ENCODE measurements around the gene PIGZ.
A peak's percentile ranks its signal among the peaks of the same experiment; 100 is the strongest.

DNA sequence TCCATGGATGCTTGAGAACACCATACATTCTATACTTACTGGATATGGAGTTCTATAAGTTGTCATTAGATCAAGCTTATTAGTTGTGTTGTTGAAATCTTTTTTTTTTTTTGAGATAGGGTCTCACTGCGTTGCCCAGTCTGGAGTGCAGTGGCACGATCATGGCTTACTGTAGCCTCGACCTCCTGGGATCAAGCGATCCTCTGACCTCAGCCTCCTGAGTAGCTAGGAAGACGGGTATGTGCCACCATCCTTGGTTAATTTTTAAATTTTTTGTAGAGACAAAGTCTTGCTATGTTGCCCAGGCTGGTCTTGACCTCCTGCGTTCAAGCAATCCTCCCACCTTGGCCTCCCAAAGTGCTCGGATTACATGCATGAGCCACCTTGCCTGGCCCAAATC is 13.8 kb downstream of the PIGZ start:
- TF ChIP-seq RBM25 (IDR thresholded peaks at IDR 0.05; ENCODE audit: low read depth, low read length, severe bottlenecking) = peak; percentile 5
- TF ChIP-seq, protein P1, sequence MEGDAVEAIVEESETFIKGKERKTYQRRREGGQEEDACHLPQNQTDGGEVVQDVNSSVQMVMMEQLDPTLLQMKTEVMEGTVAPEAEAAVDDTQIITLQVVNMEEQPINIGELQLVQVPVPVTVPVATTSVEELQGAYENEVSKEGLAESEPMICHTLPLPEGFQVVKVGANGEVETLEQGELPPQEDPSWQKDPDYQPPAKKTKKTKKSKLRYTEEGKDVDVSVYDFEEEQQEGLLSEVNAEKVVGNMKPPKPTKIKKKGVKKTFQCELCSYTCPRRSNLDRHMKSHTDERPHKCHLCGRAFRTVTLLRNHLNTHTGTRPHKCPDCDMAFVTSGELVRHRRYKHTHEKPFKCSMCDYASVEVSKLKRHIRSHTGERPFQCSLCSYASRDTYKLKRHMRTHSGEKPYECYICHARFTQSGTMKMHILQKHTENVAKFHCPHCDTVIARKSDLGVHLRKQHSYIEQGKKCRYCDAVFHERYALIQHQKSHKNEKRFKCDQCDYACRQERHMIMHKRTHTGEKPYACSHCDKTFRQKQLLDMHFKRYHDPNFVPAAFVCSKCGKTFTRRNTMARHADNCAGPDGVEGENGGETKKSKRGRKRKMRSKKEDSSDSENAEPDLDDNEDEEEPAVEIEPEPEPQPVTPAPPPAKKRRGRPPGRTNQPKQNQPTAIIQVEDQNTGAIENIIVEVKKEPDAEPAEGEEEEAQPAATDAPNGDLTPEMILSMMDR (IDR thresholded peaks at IDR 0.05 in 2 of 3, conservative IDR thresholded peaks at IDR 0.05 in 1 of 3; ENCODE audit: insufficient read depth in 2 of 3, low read depth in 1 of 3, low read length in 3 of 3) = no peak
- no peak for TF ChIP-seq EZH2 (IDR thresholded peaks at IDR 0.05; ENCODE audit: borderline replicate concordance, low read depth, low read length)
- no peak for TF ChIP-seq EGR1 (conservative IDR thresholded peaks at IDR 0.05)
- no peak for TF ChIP-seq ZNF239 (CRISPR knock-in tag; IDR thresholded peaks at IDR 0.05)
